Hindlimb muscle (tissue), 1 donor: ENCODE measurements around the gene CSMD2. TPM values are rescaled to one million over a fixed set of nuclear protein-coding genes. Genes with fewer than 3 reads are reported as not detected.

Source experiments
- DNase-seq: peaks from one replicate; pipeline ENCODE4 v3.0.0-alpha.2; 2013
- polyA plus RNA-seq: library from polyadenylated mRNA; unstranded; fragments of 120-200 nt; gene quantifications from one replicate; pipeline ENCODE4 v1.2.1, GENCODE V29; 2013; ENCODE audit not compliant: insufficient read length

CSMD2 gene
- polyA plus RNA-seq, 1 donor: 0.46 TPM

- DNase-seq: peak; percentile 84
Measured at GRCh38 chr1:33633019-33633801, 531.8 kb downstream of the CSMD2 start.

GRCh38 chr1:33630686-33631085 is 534.3 kb downstream of the CSMD2 start:
- DNase-seq: no peak

GRCh38 chr1:33626801-33627200 is 538.2 kb downstream of the CSMD2 start:
- peak; percentile 7 for DNase-seq

GRCh38 chr1:33624991-33625870 is 539.8 kb downstream of the CSMD2 start:
- no peak for DNase-seq

GRCh38 chr1:33624261-33624990 is 540.6 kb downstream of the CSMD2 start:
- DNase-seq: no peak

- no peak for DNase-seq
Measured at GRCh38 chr1:33623811-33624210, 541.2 kb downstream of the CSMD2 start.

GRCh38 chr1:33622757-33623156 is 542.3 kb downstream of the CSMD2 start:
- DNase-seq: no peak

- no peak for DNase-seq
Measured at GRCh38 chr1:33618636-33619035, 546.4 kb downstream of the CSMD2 start.

- no peak for DNase-seq
Measured at GRCh38 chr1:33617451-33617850, 547.6 kb downstream of the CSMD2 start.

GRCh38 chr1:33616780-33617179 is 548.2 kb downstream of the CSMD2 start:
- DNase-seq: no peak

- no peak for DNase-seq
Measured at GRCh38 chr1:33615546-33615945, 549.5 kb downstream of the CSMD2 start.

GRCh38 chr1:33610864-33611455 is 554.1 kb downstream of the CSMD2 start:
- DNase-seq: no peak

GRCh38 chr1:33610391-33610790 is 554.6 kb downstream of the CSMD2 start:
- DNase-seq: no peak

- no peak for DNase-seq
Measured at GRCh38 chr1:33609739-33610138, 555.3 kb downstream of the CSMD2 start.

- no peak for DNase-seq
Measured at GRCh38 chr1:33608825-33609400, 556.1 kb downstream of the CSMD2 start.

GRCh38 chr1:33607444-33608005 is 557.5 kb downstream of the CSMD2 start:
- no peak for DNase-seq

- peak; percentile 22 for DNase-seq
Measured at GRCh38 chr1:33606272-33606671, 558.8 kb downstream of the CSMD2 start.

GRCh38 chr1:33602271-33602670 is 562.8 kb downstream of the CSMD2 start:
- DNase-seq: no peak

GRCh38 chr1:33601751-33602150 is 563.3 kb downstream of the CSMD2 start:
- DNase-seq: no peak

- DNase-seq: no peak
Measured at GRCh38 chr1:33599516-33600115, 565.4 kb downstream of the CSMD2 start.

- DNase-seq: no peak
Measured at GRCh38 chr1:33588726-33589125, 576.3 kb downstream of the CSMD2 start.
